ENCODE data around the gene PRDM15. TPM values are rescaled to one million over a fixed set of nuclear protein-coding genes. Genes with fewer than 3 reads are reported as not detected.

Gene PRDM15
- total RNA-seq, 1 donor from 2014 or later, result 13.6 TPM

DNA sequence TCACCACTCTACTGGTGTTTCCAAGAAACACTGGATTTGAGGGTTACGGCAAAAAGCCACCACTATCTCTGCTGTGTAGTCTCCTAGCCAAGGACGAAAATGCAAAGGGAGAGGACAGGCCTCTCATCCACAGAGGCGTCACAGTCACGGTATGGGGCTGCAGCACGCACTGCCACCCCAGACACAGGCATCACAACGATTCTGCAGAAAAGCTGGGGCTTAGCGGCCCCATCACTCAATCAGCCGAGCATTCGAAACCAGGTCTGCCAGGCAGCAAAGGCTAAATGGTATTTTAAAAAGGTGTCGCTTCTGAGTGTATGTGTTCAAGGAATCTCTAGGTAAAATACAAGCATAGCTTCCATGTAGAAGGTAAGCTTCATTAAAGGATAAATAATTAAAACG, 113.7 kb downstream of the PRDM15 start:
- Mint-ChIP-seq H3K36me3 (ENCODE audit: low read depth) (no peaks in the 10 kb centered on the region), H3K27me3 (peaks cover 80% of the 10 kb centered on the region), H3K9me3 (no peaks in the 10 kb centered on the region), H3K4me1 (peaks cover 34% of the 10 kb centered on the region), H3K27ac (no peak overlapping the region), H3K4me3 (no peak overlapping the region)
- ChIA-PET CTCF (interaction anchor here (0.6 kb wide), 1 partner anchor 15 kb away, joined by 4 read pairs; no protein-coding TSS in a partner anchor), POLR2A (no interaction called here)
- intact Hi-C loops (cut with micrococcal nuclease), result loop anchor here (5.0 kb wide), 1 partner anchor 483 kb away; no protein-coding TSS in a partner anchor
- TF ChIP-seq, protein P1, sequence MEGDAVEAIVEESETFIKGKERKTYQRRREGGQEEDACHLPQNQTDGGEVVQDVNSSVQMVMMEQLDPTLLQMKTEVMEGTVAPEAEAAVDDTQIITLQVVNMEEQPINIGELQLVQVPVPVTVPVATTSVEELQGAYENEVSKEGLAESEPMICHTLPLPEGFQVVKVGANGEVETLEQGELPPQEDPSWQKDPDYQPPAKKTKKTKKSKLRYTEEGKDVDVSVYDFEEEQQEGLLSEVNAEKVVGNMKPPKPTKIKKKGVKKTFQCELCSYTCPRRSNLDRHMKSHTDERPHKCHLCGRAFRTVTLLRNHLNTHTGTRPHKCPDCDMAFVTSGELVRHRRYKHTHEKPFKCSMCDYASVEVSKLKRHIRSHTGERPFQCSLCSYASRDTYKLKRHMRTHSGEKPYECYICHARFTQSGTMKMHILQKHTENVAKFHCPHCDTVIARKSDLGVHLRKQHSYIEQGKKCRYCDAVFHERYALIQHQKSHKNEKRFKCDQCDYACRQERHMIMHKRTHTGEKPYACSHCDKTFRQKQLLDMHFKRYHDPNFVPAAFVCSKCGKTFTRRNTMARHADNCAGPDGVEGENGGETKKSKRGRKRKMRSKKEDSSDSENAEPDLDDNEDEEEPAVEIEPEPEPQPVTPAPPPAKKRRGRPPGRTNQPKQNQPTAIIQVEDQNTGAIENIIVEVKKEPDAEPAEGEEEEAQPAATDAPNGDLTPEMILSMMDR (IDR thresholded peaks at IDR 0.05), result no peak
- DNase-seq, result no peak
- no peak for ATAC-seq (ENCODE audit: low read depth)

DNA sequence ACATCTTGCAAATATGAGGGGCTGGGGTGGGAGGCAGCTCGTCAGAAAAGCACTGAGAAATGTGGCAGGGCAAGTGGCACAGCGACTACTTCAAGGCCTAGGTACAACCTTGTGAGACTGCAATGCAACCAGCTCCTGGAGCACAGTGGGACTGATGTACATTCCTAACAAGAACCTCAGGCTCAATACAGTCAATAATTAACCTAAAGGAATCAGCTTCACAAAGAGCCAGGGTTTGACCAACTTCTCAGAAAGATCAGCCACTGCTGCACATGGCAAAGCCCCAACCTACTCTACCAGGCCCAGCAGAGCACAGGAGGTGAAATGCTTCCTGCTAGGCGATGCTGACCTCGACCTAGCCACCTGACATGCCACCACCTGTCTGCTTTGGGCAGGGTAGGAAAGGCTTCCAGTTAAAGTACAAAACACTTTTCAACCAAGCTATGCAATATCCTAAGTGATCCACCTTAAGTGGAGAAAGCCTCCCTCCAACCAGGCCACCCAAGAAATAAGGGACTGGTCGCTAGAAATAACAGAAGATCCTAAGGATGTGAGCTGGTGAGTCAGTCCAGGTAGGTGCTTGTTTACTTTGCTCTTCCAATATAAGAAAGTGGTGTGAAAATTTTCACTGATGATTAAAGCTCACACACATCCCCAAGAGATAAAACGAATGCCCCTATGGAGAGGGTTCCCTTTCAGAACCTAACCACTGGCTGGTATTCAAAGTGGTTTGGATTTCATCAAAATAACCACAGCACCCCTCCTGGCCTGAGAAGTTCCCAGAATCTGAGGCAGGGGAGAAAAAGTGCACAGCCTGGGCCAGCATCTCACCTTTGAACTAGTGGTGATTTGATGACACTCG, 114.4 kb downstream of the PRDM15 start:
- no peak for ATAC-seq (ENCODE audit: low read depth)
- no peak for DNase-seq
- no peak overlapping the region for H3K4me3 Mint-ChIP-seq
- TF ChIP-seq, protein P1 (IDR thresholded peaks at IDR 0.05), result no peak
- H3K4me1 Mint-ChIP-seq, result peaks cover 34% of the 10 kb centered on the region
- H3K27me3 Mint-ChIP-seq, result peaks cover 80% of the 10 kb centered on the region
- intact Hi-C loops (cut with micrococcal nuclease), result loop anchor here (5.0 kb wide), 1 partner anchor 482 kb away; no protein-coding TSS in a partner anchor
- no peaks in the 10 kb centered on the region for H3K9me3 Mint-ChIP-seq
- ChIA-PET POLR2A (no interaction called here), CTCF (interaction anchor here (0.6 kb wide), 1 partner anchor 16 kb away, joined by 4 read pairs; no protein-coding TSS in a partner anchor)
- H3K27ac Mint-ChIP-seq, result no peak overlapping the region
- no peaks in the 10 kb centered on the region for H3K36me3 Mint-ChIP-seq (ENCODE audit: low read depth)

DNA sequence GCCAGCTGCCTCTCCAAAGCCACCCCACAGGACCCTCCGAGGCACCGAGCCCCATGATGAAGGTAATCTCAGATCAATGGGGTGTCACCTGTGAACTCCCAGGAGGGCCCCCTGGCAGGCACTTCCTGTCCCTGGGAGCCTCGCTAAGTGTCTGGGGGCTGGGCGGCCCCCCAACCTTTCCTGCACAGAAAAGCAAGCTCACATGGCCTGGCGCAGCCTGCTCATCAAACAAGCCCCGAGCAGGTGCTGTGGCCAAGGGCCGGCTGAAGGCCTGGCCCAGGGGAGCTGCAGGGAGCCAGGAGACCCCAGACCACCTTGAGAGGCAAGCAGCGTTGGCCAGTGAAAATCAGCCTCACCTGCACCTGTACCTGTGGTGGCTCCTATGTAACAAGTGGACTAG, 115.1 kb downstream of the PRDM15 start:
- H3K4me1 Mint-ChIP-seq, result peaks cover 32% of the 10 kb centered on the region
- no peak overlapping the region for H3K27ac Mint-ChIP-seq
- H3K36me3 Mint-ChIP-seq (ENCODE audit: low read depth), result no peaks in the 10 kb centered on the region
- no peak for ATAC-seq (ENCODE audit: low read depth)
- H3K9me3 Mint-ChIP-seq, result no peaks in the 10 kb centered on the region
- H3K4me3 Mint-ChIP-seq, result no peak overlapping the region
- POLR2A ChIA-PET, result no interaction called here
- peaks cover 75% of the 10 kb centered on the region for H3K27me3 Mint-ChIP-seq
- CTCF ChIA-PET, result no interaction called here
- intact Hi-C loops (cut with micrococcal nuclease), result no loop called here
- TF ChIP-seq, protein P1 (IDR thresholded peaks at IDR 0.05), result no peak
- no peak for DNase-seq

DNA sequence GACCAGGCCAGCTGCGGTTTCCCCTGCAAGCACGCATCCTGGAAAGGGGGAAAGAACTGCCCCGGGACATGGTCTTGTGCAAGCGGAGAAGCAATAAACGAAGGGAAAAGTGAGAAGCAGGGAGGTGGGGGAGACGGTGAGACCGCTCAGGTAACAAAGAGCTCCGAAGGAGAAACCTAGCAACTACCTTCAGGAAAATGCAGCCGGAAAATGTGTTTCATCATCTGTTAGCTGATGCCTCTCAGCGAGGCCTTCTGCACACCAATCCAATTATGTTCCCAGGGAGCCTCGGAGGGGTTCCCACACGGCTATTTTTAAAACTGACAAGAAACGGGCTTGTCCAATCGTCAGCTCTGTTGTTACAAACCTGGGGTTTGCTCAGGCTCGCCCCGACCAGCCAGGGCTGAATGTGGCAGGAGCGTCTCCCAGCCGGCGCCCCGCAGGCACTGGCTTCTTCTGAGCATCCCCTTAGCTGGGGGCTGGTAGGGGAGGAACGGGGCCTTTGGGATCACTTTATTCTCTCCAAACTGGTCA, 115.7 kb downstream of the PRDM15 start:
- H3K4me1 Mint-ChIP-seq, result peaks cover 27% of the 10 kb centered on the region
- intact Hi-C loops (cut with micrococcal nuclease), result no loop called here
- TF ChIP-seq, protein P1 (IDR thresholded peaks at IDR 0.05), result no peak
- ChIA-PET CTCF (no interaction called here), POLR2A (no interaction called here)
- ATAC-seq (ENCODE audit: low read depth), result no peak
- H3K27me3 Mint-ChIP-seq, result peaks cover 70% of the 10 kb centered on the region
- H3K4me3 Mint-ChIP-seq, result no peak overlapping the region
- no peaks in the 10 kb centered on the region for H3K36me3 Mint-ChIP-seq (ENCODE audit: low read depth)
- H3K27ac Mint-ChIP-seq, result no peak overlapping the region
- no peaks in the 10 kb centered on the region for H3K9me3 Mint-ChIP-seq
- DNase-seq, result no peak

DNA sequence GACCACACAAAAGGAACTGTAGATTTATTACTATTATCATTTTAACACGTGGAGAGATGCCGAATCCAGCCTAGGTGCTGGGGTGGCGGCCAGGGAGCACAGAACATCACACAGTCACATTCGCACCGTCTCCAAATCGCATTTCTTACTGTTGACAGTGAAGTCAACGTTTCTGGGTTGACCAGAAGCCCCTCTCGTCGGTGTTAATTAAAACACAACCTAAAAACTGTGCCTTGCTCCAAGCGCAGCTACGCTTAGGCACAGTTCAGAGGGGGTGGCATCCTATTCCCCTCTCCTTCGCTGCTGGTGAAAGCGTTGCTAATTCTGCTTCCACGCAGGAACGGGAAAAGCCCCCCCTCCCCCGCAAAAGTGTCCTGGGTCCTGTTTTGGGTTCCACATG, 116.4 kb downstream of the PRDM15 start:
- ChIA-PET POLR2A (no interaction called here), CTCF (no interaction called here)
- H3K4me3 Mint-ChIP-seq, result no peak overlapping the region
- H3K27me3 Mint-ChIP-seq, result peaks cover 64% of the 10 kb centered on the region
- DNase-seq (no peak), ATAC-seq (ENCODE audit: low read depth) (no peak)
- TF ChIP-seq, protein P1 (IDR thresholded peaks at IDR 0.05), result no peak
- H3K4me1 Mint-ChIP-seq, result peaks cover 20% of the 10 kb centered on the region
- H3K36me3 Mint-ChIP-seq (ENCODE audit: low read depth), result no peaks in the 10 kb centered on the region
- intact Hi-C loops (cut with micrococcal nuclease), result no loop called here
- H3K9me3 Mint-ChIP-seq, result no peaks in the 10 kb centered on the region
- H3K27ac Mint-ChIP-seq, result no peak overlapping the region
